ENCODE data around the gene ABHD15.

ABHD15 gene

DNA sequence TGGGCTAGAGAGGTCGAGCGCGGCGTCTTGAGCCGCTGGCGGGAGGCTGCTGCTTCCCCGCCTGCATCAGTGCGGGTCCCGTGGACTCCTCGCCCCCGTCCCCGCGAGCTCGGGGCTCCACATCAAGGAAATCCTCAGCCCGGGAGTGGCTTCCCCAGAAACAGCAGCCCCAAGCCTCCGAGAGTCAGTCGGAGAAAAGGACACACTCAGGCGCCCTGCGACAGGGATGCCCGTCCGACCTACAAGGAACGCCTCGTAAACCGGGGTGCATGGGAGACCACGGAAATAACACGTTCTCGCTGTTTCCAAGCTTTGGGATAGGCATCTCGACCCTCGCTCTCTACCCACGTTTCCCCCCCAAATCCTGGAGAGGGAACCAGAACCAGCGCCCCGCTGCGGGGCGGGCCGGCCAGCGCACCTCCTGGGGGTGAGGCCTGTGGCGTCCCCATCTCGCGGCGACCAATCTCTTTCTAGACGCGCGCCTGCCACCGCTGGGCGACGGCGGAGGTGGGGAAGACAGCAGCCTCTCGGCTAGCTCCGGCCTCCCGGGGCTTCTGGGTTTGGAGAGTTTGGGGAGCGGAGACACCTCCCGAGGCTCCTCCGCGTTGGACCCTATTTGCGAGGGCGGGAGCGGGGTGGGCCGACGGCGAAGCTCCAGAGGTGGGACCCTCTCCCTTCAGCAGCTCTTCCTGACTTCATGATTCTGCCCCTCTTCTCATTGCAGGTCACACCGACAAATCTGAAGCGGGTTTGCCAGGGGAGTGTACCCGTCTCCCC lies 905 bp upstream of the ABHD15 start:
- Histone ChIP-seq H3K4me3 (ENCODE audit: low read length) (peak overlapping the region; percentile 56), H2BK15ac (replicated peaks; ENCODE audit: low read depth) (no peak overlapping the region), H3K4me1 (ENCODE audit: control insufficient read depth, low read depth, low read length) (peaks cover 4% of the 10 kb centered on the region), H3K23ac (ENCODE audit: low read length) (peak overlapping the region; percentile 66), H3K18ac (ENCODE audit: low read length) (peak overlapping the region; percentile 70), H3K27ac (ENCODE audit: low read depth, low read length) (peak overlapping the region; percentile 60), H3K79me1 (ENCODE audit: low read length) (no peaks in the 10 kb centered on the region), H3K4ac (ENCODE audit: low read depth, low read length) (no peak overlapping the region), H2BK120ac (ENCODE audit: low read depth, low read length) (no peak overlapping the region), H3K9ac (ENCODE audit: low read length) (peak overlapping the region; percentile 88), H3K36me3 (ENCODE audit: control insufficient read depth, insufficient read depth, low read length) (no peaks in the 10 kb centered on the region), H3K56ac (ENCODE audit: low read length) (peak overlapping the region; percentile 92), H3K4me2 (ENCODE audit: low read length) (peak overlapping the region; percentile 97), H4K8ac (ENCODE audit: low read depth, low read length) (no peak overlapping the region), H3K27me3 (ENCODE audit: insufficient read depth, low read length, poor library complexity) (peaks cover 6% of the 10 kb centered on the region), H3K79me2 (ENCODE audit: control insufficient read depth, insufficient read depth, low read length) (no peaks in the 10 kb centered on the region), H4K5ac (ENCODE audit: low read length) (no peak overlapping the region), H2AK5ac (ENCODE audit: low read length) (no peak overlapping the region), H2BK5ac (ENCODE audit: low read length) (no peak overlapping the region)
- WGBS (ENCODE audit: extremely low coverage, insufficient coverage, low lambda C conversion rate), result no CpG with 5 or more reads among the region's 63 CpGs
- DNase-seq, result peak; percentile 72

- Histone ChIP-seq H3K9ac (ENCODE audit: low read length) (peak overlapping the region; percentile 88), H3K18ac (ENCODE audit: low read length) (peak overlapping the region; percentile 20), H3K36me3 (ENCODE audit: control insufficient read depth, insufficient read depth, low read length) (no peaks in the 10 kb centered on the region), H3K79me2 (ENCODE audit: control insufficient read depth, insufficient read depth, low read length) (no peaks in the 10 kb centered on the region), H3K4me1 (ENCODE audit: control insufficient read depth, low read depth, low read length) (peaks cover 4% of the 10 kb centered on the region), H3K27me3 (ENCODE audit: insufficient read depth, low read length, poor library complexity) (peaks cover 6% of the 10 kb centered on the region), H2AK5ac (ENCODE audit: low read length) (no peak overlapping the region), H3K4ac (ENCODE audit: low read depth, low read length) (no peak overlapping the region), H3K56ac (ENCODE audit: low read length) (peak overlapping the region; percentile 74), H4K5ac (ENCODE audit: low read length) (no peak overlapping the region), H4K8ac (ENCODE audit: low read depth, low read length) (no peak overlapping the region), H2BK5ac (ENCODE audit: low read length) (no peak overlapping the region), H3K4me2 (ENCODE audit: low read length) (peak overlapping the region; percentile 97), H3K79me1 (ENCODE audit: low read length) (no peaks in the 10 kb centered on the region), H2BK15ac (replicated peaks; ENCODE audit: low read depth) (no peak overlapping the region), H3K23ac (ENCODE audit: low read length) (peak overlapping the region; percentile 24), H3K27ac (ENCODE audit: low read depth, low read length) (no peak overlapping the region), H3K4me3 (ENCODE audit: low read length) (no peak overlapping the region), H2BK120ac (ENCODE audit: low read depth, low read length) (no peak overlapping the region)
- WGBS (ENCODE audit: extremely low coverage, insufficient coverage, low lambda C conversion rate), result no CpG with 5 or more reads among the region's 27 CpGs
- DNase-seq, result no peak
Measured at GRCh38 chr17:29567304-29567553, 392 bp upstream of the ABHD15 start.

- no peak overlapping the region for H2BK5ac ChIP-seq (ENCODE audit: low read length)
- no peak overlapping the region for H3K18ac ChIP-seq (ENCODE audit: low read length)
- H3K4me1 ChIP-seq (ENCODE audit: control insufficient read depth, low read depth, low read length), result peaks cover 4% of the 10 kb centered on the region
- no peak overlapping the region for H2AK5ac ChIP-seq (ENCODE audit: low read length)
- WGBS (ENCODE audit: extremely low coverage, insufficient coverage, low lambda C conversion rate), result no CpG with 5 or more reads among the region's 55 CpGs
- peak overlapping the region; percentile 58 for H3K56ac ChIP-seq (ENCODE audit: low read length)
- H3K27ac ChIP-seq (ENCODE audit: low read depth, low read length), result no peak overlapping the region
- H3K9ac ChIP-seq (ENCODE audit: low read length), result peak overlapping the region; percentile 3
- peak; percentile 73 for DNase-seq
- no peak overlapping the region for H3K23ac ChIP-seq (ENCODE audit: low read length)
- H2BK120ac ChIP-seq (ENCODE audit: low read depth, low read length), result no peak overlapping the region
- H2BK15ac ChIP-seq (replicated peaks; ENCODE audit: low read depth), result no peak overlapping the region
- no peaks in the 10 kb centered on the region for H3K79me2 ChIP-seq (ENCODE audit: control insufficient read depth, insufficient read depth, low read length)
- H3K79me1 ChIP-seq (ENCODE audit: low read length), result no peaks in the 10 kb centered on the region
- no peak overlapping the region for H3K4ac ChIP-seq (ENCODE audit: low read depth, low read length)
- H4K8ac ChIP-seq (ENCODE audit: low read depth, low read length), result no peak overlapping the region
- H3K36me3 ChIP-seq (ENCODE audit: control insufficient read depth, insufficient read depth, low read length), result no peaks in the 10 kb centered on the region
- H3K4me3 ChIP-seq (ENCODE audit: low read length), result no peak overlapping the region
- peak overlapping the region; percentile 12 for H3K4me2 ChIP-seq (ENCODE audit: low read length)
- peaks cover 6% of the 10 kb centered on the region for H3K27me3 ChIP-seq (ENCODE audit: insufficient read depth, low read length, poor library complexity)
- H4K5ac ChIP-seq (ENCODE audit: low read length), result no peak overlapping the region
Measured at GRCh38 chr17:29565643-29566472, 979 bp downstream of the ABHD15 start.

- H3K36me3 ChIP-seq (ENCODE audit: control insufficient read depth, insufficient read depth, low read length), result no peaks in the 10 kb centered on the region
Measured at GRCh38 chr17:29563816-29564215, 3.0 kb downstream of the ABHD15 start.

GRCh38 chr17:29562615-29563014 lies 4.2 kb downstream of the ABHD15 start:
- H3K4me3 ChIP-seq (ENCODE audit: low read length), result no peak overlapping the region
- no peak overlapping the region for H3K4me2 ChIP-seq (ENCODE audit: low read length)
- H4K5ac ChIP-seq (ENCODE audit: low read length), result no peak overlapping the region
- no peak overlapping the region for H3K4ac ChIP-seq (ENCODE audit: low read depth, low read length)
- DNase-seq, result no peak
- no peak overlapping the region for H3K23ac ChIP-seq (ENCODE audit: low read length)
- no peak overlapping the region for H3K56ac ChIP-seq (ENCODE audit: low read length)
- H3K79me1 ChIP-seq (ENCODE audit: low read length), result no peaks in the 10 kb centered on the region
- no peak overlapping the region for H2BK5ac ChIP-seq (ENCODE audit: low read length)
- H3K79me2 ChIP-seq (ENCODE audit: control insufficient read depth, insufficient read depth, low read length), result no peaks in the 10 kb centered on the region
- H3K9ac ChIP-seq (ENCODE audit: low read length), result no peak overlapping the region
- H3K18ac ChIP-seq (ENCODE audit: low read length), result no peak overlapping the region
- H3K36me3 ChIP-seq (ENCODE audit: control insufficient read depth, insufficient read depth, low read length), result no peaks in the 10 kb centered on the region
- H2BK120ac ChIP-seq (ENCODE audit: low read depth, low read length), result no peak overlapping the region
- H3K27me3 ChIP-seq (ENCODE audit: insufficient read depth, low read length, poor library complexity), result peaks cover 6% of the 10 kb centered on the region
- H3K27ac ChIP-seq (ENCODE audit: low read depth, low read length), result no peak overlapping the region
- H2BK15ac ChIP-seq (replicated peaks; ENCODE audit: low read depth), result no peak overlapping the region
- no peak overlapping the region for H2AK5ac ChIP-seq (ENCODE audit: low read length)
- no peaks in the 10 kb centered on the region for H3K4me1 ChIP-seq (ENCODE audit: control insufficient read depth, low read depth, low read length)
- no peak overlapping the region for H4K8ac ChIP-seq (ENCODE audit: low read depth, low read length)
- no CpG with 5 or more reads among the region's 18 CpGs for WGBS (ENCODE audit: extremely low coverage, insufficient coverage, low lambda C conversion rate)

More at GRCh38 chr17:29563816-29564215, 3.0 kb downstream of the ABHD15 start:
- H3K79me2 ChIP-seq (ENCODE audit: control insufficient read depth, insufficient read depth, low read length), result no peaks in the 10 kb centered on the region
- no peak for DNase-seq
- H3K9ac ChIP-seq (ENCODE audit: low read length), result no peak overlapping the region
- H3K27me3 ChIP-seq (ENCODE audit: insufficient read depth, low read length, poor library complexity), result peaks cover 6% of the 10 kb centered on the region
- WGBS (ENCODE audit: extremely low coverage, insufficient coverage, low lambda C conversion rate), result no CpG with 5 or more reads among the region's 3 CpGs
- no peak overlapping the region for H3K4ac ChIP-seq (ENCODE audit: low read depth, low read length)
- H4K8ac ChIP-seq (ENCODE audit: low read depth, low read length), result no peak overlapping the region
- H3K79me1 ChIP-seq (ENCODE audit: low read length), result no peaks in the 10 kb centered on the region
- no peak overlapping the region for H4K5ac ChIP-seq (ENCODE audit: low read length)
- no peak overlapping the region for H3K18ac ChIP-seq (ENCODE audit: low read length)
- H3K27ac ChIP-seq (ENCODE audit: low read depth, low read length), result no peak overlapping the region
- H3K23ac ChIP-seq (ENCODE audit: low read length), result no peak overlapping the region
- H2BK5ac ChIP-seq (ENCODE audit: low read length), result no peak overlapping the region
- H3K56ac ChIP-seq (ENCODE audit: low read length), result no peak overlapping the region
- H3K4me1 ChIP-seq (ENCODE audit: control insufficient read depth, low read depth, low read length), result no peaks in the 10 kb centered on the region
- no peak overlapping the region for H2BK120ac ChIP-seq (ENCODE audit: low read depth, low read length)
- no peak overlapping the region for H3K4me2 ChIP-seq (ENCODE audit: low read length)
- H3K4me3 ChIP-seq (ENCODE audit: low read length), result no peak overlapping the region
- H2BK15ac ChIP-seq (replicated peaks; ENCODE audit: low read depth), result no peak overlapping the region
- no peak overlapping the region for H2AK5ac ChIP-seq (ENCODE audit: low read length)
